Measurements from ENCODE around the gene RND1.
A peak's percentile ranks its signal among the peaks of the same experiment; 100 is the strongest.

Gene RND1

GRCh38 chr12:48826209-48826855, 39.3 kb downstream of the RND1 start:
- DNase-seq, result no peak

GRCh38 chr12:48824905-48825304, 40.8 kb downstream of the RND1 start:
- no peak for DNase-seq

GRCh38 chr12:48824112-48824511, 41.6 kb downstream of the RND1 start:
- no peak for DNase-seq

GRCh38 chr12:48823281-48823680, 42.4 kb downstream of the RND1 start:
- DNase-seq, result no peak

GRCh38 chr12:48822711-48823110, 43.0 kb downstream of the RND1 start:
- DNase-seq, result no peak

GRCh38 chr12:48822139-48822538, 43.5 kb downstream of the RND1 start:
- no peak for DNase-seq

GRCh38 chr12:48819986-48820725, 45.5 kb downstream of the RND1 start:
- no peak for DNase-seq

GRCh38 chr12:48818831-48819590, 46.7 kb downstream of the RND1 start:
- DNase-seq, result peak; percentile 40

- peak; percentile 87 for DNase-seq
Observed at GRCh38 chr12:48817873-48818830, 47.5 kb downstream of the RND1 start, which contains the start of gene CACNB3. Gene CACNB3, plus strand, starts transcription at chr12:48818496. Its CDS starts 434 bp downstream, at chr12:48818930.

- no peak for DNase-seq
Observed at GRCh38 chr12:48816143-48816854, 49.4 kb downstream of the RND1 start.

GRCh38 chr12:48815126-48816110, 50.3 kb downstream of the RND1 start:
- peak; percentile 68 for DNase-seq

- peak; percentile 87 for DNase-seq
Observed at GRCh38 chr12:48814262-48815125, 51.2 kb downstream of the RND1 start.

GRCh38 chr12:48813465-48814261, 52.0 kb downstream of the RND1 start:
- no peak for DNase-seq

- no peak for DNase-seq
Observed at GRCh38 chr12:48812389-48812788, 53.3 kb downstream of the RND1 start.

- no peak for DNase-seq
Observed at GRCh38 chr12:48811437-48812090, 54.1 kb downstream of the RND1 start.

GRCh38 chr12:48810903-48811431, 54.7 kb downstream of the RND1 start:
- no peak for DNase-seq

GRCh38 chr12:48807981-48808380, 57.7 kb downstream of the RND1 start:
- no peak for DNase-seq
